HG02981 (cell line): ENCODE results near the gene ESF1.
"Not testable (repeated sequence)": the region's sequence is repeated elsewhere in the genome, so short reads cannot be mapped to it uniquely, and the experiment has no call there.

Experiments used
- ATAC-seq: cut with Tn5 transposase; IDR thresholded peaks from one replicate; pipeline ENCODE4 v1.9.1; 2021; ENCODE audit warnings: mild to moderate bottlenecking, moderate library complexity; ENCODE audit not compliant: unreplicated experiment

ESF1 gene

DNA sequence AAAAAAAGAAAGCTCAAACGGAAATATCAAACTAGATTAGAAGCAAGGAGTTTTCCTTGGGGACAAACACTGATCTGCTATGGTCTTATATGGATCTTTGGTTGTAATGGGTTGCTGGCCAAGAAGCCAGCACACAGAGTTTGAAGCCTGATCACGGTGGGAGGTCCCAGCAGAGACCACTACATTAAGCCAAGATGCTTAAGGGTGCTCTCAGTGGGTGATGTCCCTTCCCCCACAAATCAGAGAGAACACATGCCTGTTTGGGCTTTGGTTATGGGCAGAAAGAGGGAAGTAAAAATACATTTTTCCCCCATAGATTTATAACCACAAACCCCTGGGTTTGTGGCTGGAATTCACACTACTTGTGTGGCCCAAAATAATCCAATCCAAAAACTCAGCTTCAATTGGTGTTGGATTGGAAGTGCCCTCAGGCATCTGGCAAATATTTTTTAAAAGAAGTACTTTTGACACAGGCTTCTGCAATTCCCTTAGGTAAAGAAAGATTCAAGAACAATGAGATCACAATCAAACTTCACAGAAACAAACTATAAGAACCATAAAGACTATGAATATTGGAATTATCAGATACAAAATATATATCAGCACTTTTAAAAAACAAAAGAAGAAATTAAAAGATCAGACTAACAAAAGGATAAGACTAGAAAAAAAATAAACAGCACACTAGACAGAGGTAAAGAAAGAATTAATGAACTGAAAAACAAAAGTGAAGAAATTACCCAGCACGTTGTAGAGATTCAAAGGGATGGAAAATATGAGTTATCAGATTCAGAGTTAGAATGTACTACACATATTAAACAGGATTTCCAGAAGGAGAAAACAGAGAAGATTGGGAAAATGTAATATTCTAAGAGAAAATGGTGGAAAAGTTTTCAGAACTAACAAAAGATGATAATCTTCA is 44.7 kb downstream of the ESF1 start:
- no peak for ATAC-seq

DNA sequence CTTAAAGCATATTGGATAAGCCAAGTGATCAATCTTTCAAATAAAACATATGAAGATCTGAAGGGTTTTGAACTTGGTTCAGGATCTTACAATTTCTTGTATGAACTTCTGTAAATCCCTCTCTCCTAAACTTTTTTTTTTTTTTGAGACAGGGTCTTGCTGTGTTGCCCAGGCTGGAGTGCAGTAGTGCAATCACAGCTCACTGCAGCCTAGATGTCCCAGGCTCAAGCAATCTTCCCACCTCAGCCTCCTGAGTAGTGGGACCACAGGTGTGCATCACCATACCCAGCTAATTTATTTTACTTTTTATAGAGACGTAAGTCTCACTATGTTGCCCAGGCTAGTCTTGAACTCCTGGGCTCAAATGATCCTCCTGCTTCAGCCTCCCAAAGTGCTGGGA is 46.5 kb downstream of the ESF1 start:
- ATAC-seq, result not testable (repeated sequence)

DNA sequence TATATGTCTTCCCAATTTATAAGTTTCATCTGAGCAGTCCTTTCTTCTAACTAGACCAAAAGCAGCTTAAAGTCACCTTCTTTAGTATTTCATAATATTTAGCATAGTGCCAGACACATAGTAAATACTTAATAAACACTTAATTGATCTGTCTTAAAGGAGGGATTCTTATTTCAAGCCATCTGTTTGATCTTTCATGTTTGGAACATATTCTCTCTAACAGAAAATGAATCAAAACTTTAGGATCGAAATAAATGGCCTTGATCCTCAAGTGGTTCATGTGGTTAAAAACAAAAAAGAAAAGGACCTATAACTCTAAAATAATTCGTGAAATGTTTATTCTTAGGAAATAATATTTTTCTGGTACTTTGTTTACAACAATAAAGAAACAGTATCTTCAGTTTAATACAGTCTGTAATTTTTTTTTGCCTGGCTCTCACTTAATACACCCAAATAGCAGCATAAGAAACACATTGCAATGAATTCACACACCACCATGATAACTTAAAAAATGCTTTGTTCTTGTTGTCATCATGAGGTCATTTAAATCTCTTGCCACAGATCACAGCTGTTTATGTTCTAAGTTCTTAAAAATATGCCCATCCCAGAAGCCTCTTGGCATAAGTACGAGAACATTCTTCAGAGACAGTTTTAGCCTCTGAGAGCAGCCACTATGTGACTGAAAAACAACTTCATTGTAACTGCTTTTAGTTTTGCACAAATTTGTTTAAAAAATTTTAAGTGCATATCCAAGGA is 48.1 kb downstream of the ESF1 start:
- no peak for ATAC-seq

DNA sequence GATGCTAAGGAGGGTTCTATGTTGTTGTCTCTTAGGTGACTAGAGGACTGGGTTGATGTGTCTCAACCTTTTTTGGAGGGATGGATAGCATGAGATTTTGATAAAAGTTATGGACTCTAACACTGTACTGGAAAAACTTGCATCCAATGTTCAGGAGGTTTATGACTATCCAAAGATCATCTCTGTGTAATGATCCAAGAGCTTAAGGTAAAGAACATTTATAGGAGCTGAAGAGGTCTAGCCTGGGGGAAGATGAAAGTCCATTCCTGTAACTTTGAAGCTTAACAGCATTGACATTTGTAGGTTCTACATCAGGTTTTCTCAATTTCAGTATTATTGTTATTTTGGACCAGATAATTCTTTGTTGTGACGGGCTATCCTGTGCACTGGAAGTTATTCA is 48.9 kb downstream of the ESF1 start:
- ATAC-seq, result no peak

DNA sequence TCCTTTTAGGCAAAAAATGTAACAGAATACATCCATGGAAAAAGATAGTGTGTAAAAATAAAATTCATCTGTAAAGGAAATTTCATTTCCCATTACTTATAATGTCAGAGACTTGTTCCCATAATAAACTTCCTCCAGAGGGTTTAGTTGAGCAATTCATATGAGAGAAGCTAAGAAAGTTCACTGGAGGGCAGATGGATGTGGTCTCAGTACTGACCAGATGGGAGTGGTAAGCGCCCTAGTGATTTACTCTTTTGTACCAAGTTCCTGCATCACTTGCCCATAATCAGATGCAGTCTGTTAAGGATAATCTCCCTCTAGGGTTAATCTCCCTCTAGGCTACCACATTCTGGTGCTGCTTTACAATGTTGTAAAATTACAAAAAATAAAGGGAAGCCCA is 61.7 kb downstream of the ESF1 start:
- ATAC-seq, result no peak

DNA sequence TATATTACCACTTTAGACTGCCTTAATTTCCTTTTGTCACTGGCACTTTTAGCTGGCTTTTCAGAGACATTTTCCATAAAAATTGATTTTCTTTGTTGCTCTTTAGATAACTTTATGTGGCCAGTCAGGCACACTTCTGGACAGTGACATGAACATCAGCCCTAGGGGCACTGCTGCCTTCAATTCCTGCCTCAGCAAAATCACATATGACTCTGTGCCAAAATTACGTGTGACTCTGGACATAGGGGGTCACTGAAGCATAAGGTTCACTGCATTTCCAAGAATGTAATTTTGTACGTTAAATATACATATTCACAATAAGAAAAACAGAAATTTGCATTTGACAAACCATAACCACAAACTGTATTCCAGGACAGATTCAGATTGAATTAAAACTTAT is 66.5 kb downstream of the ESF1 start:
- ATAC-seq, result peak; percentile 19

DNA sequence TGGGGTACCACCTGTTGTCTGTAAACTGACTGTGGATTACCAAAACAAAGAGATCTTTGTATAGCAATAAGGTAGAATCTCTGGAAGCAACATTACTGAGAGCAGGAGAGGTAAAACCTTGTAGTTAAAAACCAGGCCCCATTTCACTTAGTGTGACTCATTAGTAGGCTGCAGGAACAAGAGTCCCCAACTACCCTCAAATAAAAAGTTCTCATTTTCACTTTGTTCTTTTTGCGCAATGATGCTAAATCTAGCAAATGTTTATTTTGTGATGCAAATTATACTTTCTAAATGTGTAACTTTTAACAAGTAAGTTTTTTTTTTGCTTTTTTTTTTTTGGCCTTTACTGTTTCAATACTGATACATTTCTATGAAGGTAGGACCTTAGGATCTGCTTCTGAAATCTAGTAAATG is 67.1 kb downstream of the ESF1 start:
- ATAC-seq, result peak; percentile 78

DNA sequence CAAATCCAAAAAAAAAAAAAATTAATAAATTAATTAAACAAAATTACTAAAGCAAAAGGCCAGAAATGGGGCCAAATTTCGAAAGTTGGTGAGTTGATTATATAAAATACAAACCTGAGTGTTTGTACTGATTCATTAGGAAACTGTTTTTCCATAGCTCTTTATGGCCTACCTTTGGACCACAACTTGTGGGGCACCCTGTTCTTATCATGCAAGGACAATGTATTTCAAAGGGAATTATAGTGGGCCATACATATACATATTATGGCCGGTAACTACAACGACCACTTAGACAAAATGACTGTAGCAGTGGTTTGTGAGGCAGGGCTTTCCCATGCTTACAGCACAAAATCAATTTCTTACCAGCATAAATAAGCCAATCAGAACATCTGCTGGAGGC is 69.5 kb downstream of the ESF1 start:
- ATAC-seq, result no peak

DNA sequence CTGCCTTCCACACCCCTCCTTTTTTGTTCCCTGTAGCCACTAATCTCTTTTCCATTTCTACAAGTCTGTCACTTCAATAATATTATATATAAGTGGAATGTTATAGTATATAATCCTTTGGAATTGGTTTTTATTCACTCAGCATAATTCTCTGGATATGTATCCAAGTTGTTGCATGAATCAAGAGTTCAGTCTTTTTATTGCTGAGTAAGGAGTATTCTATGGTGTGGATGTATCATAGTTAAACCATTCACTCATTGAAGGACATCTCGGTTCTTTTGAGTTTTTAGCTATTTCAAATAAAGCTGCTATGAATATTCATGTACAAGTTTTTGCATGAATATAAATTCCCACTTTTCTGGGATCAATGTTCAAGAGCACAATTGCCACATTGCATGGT is 76.5 kb downstream of the ESF1 start:
- no peak for ATAC-seq

DNA sequence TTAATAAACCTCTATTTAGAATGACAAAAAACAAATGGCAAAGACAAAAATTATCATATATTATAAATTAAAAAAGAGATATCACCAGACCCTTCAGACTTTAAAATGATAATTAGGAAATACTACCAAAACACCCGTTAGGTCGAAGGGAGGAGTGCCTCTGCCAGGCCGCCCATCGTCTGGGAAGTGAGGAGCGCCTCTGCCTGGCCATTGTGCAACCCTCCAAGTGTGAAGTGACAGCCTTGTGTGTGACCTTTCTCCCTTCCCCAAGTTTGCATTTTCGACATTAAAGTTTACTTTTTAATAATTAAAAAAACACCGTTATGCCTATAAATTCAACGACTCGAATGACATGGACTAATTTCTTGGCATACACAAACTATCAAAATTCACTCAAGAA is 81.5 kb downstream of the ESF1 start:
- ATAC-seq, result no peak

DNA sequence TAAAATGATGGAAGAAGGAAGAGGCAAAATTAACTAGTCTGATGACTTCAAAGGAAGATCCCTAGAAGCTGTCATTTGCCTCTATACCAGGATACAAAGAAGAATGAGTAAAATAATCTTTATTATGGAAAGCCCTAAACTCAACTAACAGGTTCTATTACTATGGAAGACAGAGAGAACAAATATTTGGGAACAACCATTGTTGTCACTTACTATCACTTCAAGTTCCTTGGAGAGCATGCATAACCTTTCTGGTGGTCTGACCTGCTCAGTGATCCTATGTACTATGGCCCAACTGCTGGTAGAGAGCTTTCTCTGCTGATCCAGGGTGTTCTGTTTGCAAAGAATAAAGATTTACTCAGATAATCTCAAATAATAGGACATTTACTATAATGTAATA is 83.2 kb downstream of the ESF1 start:
- ATAC-seq, result no peak

DNA sequence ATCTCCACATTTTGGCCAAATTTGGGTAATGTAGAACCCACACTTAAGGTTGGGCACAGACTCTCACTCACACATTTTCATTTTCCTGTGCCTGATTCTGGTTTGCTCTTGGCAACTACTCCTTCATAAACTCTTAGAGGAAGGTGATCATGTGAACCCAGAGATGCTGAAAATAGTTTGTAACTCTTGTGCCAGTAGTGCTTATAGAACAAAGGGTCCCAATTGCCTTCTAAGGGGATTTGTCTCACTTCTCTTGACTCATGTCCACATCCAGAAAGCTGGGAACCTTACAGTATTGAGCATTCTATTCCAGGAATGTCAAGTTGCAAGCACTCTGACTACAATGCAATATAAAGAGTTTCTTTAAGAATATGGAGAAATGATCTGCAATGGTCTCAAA is 84.0 kb downstream of the ESF1 start:
- no peak for ATAC-seq

DNA sequence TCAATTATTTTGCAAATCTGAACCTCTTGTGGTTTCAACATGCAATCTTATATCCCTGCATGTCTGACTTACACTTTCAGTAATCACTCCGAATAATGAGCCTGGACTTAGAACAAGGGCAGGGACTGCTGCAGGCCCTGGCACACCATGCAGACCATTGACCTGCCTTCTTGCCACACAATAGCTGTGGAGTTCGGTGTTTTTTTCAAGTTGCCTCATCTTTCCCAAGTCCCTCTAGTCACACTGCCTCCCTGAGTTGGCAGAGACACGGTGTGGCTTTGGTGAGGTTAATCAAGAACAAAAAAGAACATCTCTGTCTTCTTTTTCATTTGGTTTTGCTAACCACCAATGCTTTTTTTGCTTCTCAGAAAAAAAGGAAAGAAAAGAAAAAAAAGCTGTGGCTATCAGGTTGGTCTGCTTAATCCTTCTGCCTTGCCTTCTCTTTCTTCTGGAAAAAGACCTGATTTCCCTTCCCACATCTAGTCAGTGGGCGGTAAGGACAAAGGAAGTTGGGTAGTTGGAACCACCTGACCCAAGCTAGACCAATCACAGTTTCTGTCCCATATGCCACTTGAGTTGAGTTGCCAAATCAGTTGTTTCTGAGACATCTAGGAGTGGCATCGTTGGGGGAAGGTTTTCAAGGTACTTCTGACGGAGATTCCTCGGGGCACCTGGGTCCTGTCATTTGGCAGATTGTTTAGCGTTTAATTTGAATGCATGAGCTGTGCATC is 90.1 kb downstream of the ESF1 start:
- ATAC-seq, result no peak

DNA sequence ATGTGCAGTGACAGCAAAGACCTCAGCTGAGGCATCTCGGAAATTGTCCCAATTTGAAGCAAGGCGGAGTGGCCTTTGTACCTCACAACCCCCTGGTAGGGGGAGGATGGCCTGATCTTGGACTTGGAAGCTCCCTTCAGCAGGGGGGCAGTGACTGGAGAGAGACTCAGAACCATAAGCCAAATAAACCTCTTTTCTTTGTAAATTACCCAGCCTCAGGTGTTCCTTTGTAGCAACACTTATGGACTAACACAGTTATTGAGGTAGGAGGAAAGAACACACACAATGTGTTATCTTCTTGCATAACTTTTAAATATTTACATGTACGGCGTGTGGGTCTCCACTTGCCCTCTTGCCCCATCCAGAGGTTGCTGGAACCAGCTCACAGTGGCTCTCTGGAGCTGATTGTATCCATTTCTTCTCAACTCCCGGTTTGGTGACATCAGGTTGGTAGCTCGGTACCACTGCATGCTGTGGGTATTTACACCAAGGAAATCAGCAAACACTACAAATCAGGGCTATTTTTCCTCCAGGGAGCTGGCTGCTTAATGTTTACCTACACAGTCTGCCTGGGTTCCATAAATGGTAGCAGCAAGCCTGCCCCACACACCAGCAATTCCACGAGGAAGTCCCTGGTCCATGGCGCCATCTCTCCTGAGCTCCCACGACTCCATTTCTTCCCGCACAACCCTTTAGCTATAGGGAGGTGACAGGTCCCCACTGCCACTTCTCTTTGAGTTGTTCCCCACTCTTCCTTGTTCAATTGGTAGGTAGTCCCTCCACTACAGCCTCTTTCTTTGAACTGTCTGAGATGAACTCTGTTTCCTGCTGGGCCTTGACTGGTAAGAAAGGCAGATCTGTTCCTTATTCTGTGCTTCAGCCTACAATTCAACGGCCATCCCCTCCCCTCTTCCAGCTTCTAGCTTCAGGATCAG is 91.7 kb downstream of the ESF1 start:
- no peak for ATAC-seq

DNA sequence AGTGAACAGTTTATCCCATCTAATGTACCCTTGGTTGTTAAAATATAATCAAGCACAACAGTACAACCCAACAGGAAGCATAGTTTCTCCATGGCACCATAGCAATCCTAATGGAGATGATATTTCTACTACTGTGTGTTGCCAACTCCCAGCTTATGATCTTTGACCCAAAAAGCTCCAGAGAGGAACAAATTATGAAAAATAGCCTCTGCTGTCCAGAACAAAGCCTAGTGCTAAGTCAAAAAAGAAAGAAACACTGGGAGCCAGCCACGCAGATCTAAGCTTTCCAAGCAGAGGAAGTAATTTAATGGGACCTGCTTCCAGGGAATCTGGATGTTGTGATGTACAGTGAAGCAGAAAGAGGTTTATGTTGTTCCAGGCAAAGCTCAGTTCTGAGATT is 93.8 kb downstream of the ESF1 start:
- no peak for ATAC-seq

DNA sequence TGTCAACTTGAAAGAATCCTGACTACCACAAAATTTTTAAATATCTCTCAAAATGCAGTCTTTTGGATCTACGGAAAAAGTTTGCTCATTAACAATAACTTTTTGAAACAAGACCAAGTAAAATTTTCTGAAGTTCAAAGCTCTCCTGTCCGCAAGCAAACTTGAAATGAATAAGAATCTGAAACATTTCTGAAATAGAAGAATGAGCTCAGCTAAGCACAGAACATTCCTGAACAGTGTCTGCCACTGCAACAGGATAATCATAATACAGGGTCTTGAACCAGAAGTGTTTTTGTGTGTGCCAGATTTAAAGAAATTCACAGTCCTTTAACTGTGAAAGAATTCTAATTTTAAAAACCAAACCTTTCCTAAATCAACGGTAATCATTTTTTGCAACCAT is 96.9 kb downstream of the ESF1 start:
- no peak for ATAC-seq

DNA sequence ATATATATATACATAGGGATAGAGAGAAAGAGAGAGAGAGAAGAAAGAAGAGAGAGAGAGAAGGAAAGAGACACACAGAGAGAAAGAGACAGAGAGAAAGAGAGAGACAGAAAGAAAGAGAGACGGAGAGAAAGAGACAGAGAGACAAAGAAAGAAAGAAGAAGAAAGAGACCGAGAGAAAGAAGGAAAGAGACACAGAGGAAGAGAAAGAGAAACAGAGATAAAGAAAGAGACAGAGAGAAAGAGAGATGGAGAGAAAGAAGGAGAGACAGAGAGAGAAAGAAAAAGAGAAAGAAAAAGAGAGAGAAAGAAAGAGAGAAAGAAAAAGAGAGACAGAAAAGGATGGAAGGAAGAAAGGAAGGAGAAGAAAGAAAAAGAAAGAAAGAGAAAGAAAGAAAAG is 99.1 kb downstream of the ESF1 start:
- ATAC-seq, result no peak

DNA sequence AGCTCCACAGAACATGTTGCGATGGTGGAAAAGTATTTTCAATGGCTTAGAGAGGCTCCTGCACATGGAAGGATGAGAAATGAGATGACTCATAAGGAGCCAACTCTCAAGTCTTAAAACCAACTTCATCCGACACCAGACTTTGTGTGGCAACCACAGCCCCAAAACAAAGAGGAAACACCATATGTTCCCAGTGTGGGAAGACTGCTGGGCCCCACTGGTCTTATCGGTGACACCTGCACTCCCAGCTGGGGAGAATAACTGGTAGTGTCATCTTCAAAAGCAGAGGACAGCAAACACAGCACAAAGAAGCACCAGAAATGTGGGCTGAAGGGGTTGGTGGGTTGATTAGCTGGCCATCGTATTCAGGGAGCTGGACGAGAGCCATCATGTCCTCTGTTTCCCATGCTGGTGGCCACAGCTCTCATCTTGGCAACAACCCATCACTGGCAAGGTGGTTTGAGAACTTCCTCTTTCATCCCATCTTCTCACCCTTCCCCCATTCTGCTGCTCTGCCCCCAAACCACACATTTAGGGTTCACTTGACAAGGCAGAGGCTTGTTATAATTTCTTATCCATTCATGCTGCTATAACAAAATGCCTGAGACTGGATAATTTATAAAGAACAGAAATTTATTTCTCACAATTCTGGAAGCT is 100.0 kb downstream of the ESF1 start:
- peak; percentile 64 for ATAC-seq

DNA sequence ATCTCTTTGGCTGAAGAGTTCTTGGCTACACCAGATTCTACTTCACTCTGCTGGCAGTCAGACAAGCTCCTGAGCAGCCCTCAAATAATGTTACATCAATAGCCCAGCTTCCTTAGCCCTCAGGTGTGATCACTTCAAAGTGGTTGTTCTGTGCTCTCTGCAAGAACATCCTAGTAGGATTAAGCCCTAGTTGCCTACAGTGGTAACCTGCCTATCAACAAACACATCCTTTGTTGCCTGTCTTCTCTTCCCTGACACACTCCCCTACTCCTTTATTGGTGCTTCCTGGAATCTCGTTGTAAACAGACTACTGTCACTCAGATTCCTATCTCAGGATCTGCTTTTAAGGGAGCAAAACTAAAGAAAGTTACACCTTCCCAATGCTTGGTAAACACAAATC is 100.9 kb downstream of the ESF1 start:
- ATAC-seq, result no peak
